AG04449 (cell line): ENCODE results near the gene ZC2HC1C.
A peak's percentile ranks its signal among the peaks of the same experiment; 100 is the strongest.
"Not testable (repeated sequence)": the region's sequence is repeated elsewhere in the genome, so short reads cannot be mapped to it uniquely, and the experiment has no call there.

Experiments
- CTCF ChIA-PET: fragments of 350-600 bp; formaldehyde crosslinking; extraction: SDS; loops from one replicate; lab custom pipeline; 2021; ENCODE audit warnings: antibody characterized with exemption; lab: Yijun Ruan, JAX
- POLR2A ChIA-PET: fragments of 400-600, 350-600 bp; formaldehyde crosslinking; extraction: SDS; loops from one replicate; lab custom pipeline; 2020; ENCODE audit warnings: antibody characterized with exemption, inconsistent platforms; lab: Yijun Ruan, JAX
- DNase-seq: peaks from one replicate; pipeline ENCODE4 v3.0.0-alpha.2; 2010; ENCODE audit warnings: low read depth, low spot score
- H3K4me3 ChIP-seq: 2 replicates; pipeline ENCODE4 v1.5.1; 2011; ENCODE audit warnings: low read depth, mild to moderate bottlenecking, control low read depth, low read length
- TF ChIP-seq, protein P1 (sequence below): IDR thresholded peaks from one replicate; pipeline ENCODE4 v1.5.1; 2011; ENCODE audit warnings: mild to moderate bottlenecking, moderate library complexity, low read length, control low read depth, inconsistent platforms; ENCODE audit not compliant: insufficient read depth; ENCODE audit errors: missing control alignments

The ZC2HC1C gene

GRCh38 chr14:75066691-75067090, 2.8 kb upstream of the ZC2HC1C start:
- no peak overlapping the region for H3K4me3 ChIP-seq
- POLR2A ChIA-PET, result no interaction called here
- TF ChIP-seq, protein P1, sequence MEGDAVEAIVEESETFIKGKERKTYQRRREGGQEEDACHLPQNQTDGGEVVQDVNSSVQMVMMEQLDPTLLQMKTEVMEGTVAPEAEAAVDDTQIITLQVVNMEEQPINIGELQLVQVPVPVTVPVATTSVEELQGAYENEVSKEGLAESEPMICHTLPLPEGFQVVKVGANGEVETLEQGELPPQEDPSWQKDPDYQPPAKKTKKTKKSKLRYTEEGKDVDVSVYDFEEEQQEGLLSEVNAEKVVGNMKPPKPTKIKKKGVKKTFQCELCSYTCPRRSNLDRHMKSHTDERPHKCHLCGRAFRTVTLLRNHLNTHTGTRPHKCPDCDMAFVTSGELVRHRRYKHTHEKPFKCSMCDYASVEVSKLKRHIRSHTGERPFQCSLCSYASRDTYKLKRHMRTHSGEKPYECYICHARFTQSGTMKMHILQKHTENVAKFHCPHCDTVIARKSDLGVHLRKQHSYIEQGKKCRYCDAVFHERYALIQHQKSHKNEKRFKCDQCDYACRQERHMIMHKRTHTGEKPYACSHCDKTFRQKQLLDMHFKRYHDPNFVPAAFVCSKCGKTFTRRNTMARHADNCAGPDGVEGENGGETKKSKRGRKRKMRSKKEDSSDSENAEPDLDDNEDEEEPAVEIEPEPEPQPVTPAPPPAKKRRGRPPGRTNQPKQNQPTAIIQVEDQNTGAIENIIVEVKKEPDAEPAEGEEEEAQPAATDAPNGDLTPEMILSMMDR, result no peak
- no peak for DNase-seq
- CTCF ChIA-PET, result interaction anchor here (1.1 kb wide), 1 partner anchor 16 kb away, joined by 4 read pairs; no protein-coding TSS in a partner anchor

DNA sequence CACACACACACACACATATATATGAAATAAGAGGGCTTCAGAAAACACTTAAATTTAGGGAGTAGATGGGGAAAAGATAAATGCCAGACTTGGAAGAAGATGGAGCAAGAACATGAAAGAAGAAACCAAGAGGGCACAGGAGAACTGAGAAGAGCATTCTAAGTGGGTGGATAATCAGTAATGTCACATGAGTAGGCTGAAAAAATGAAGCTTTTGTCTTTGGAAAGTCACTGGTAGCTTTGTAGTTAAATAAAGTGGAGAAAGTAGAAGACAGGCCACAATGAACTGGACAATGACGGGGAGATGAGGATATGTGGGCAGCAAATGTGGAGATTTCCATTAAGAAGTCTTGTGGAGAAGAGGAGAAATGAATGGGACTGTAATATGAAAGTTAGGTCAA, 2.2 kb upstream of the ZC2HC1C start:
- no peak overlapping the region for H3K4me3 ChIP-seq
- ChIA-PET POLR2A (no interaction called here), CTCF (interaction anchor here (1.1 kb wide), 1 partner anchor 15 kb away, joined by 4 read pairs; no protein-coding TSS in a partner anchor)
- no peak for DNase-seq
- TF ChIP-seq, protein P1, result no peak

DNA sequence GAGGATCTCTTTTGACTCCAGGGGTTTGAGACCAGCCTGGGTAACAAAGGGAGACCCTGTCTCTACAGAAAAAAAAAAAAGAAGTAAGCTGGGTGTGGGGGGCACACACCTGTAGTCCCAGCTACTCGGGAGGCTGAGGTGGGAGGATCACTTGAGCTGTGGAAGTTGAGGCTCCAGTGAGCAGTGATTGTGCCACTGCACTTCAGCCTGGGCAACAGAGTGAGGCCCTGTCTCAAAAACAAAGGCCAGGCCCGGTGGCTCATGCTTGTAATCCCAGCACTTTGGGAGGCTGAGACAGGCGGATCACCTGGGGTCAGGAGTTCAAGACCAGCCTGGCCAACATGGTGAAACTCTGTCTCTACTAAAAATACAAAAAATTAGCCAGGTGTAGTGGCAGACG, 1.7 kb upstream of the ZC2HC1C start:
- POLR2A ChIA-PET, DNase-seq, H3K4me3 ChIP-seq: not testable (repeated sequence)
- CTCF ChIA-PET, result interaction anchor here (4.4 to 4.7 kb wide), 2 partner anchors 20 to 121 kb away, joined by 38 to 52 read pairs; no protein-coding TSS in a partner anchor

GRCh38 chr14:75068294-75069120, 934 bp upstream of the ZC2HC1C start:
- no peak for DNase-seq
- CTCF ChIA-PET, result interaction anchor here (1.4 to 4.7 kb wide), 4 partner anchors 20 to 207 kb away, joined by 4 to 52 read pairs (median 26); no protein-coding TSS in a partner anchor
- POLR2A ChIA-PET, result no interaction called here
- TF ChIP-seq, protein P1, result no peak
- H3K4me3 ChIP-seq, result peak overlapping the region; percentile 67

- ChIA-PET CTCF (interaction anchor here (0.6 to 4.7 kb wide), 7 partner anchors 10 to 209 kb away, joined by 3 to 52 read pairs (median 4); no protein-coding TSS in a partner anchor), POLR2A (interaction anchor here (0.8 kb wide), 1 partner anchor 58 kb away, joined by 4 read pairs; no protein-coding TSS in a partner anchor)
- TF ChIP-seq, protein P1, result no peak
- DNase-seq, result no peak
- peak overlapping the region; percentile 67 for H3K4me3 ChIP-seq
Measured at GRCh38 chr14:75069811-75070145, 337 bp downstream of the ZC2HC1C start.

DNA sequence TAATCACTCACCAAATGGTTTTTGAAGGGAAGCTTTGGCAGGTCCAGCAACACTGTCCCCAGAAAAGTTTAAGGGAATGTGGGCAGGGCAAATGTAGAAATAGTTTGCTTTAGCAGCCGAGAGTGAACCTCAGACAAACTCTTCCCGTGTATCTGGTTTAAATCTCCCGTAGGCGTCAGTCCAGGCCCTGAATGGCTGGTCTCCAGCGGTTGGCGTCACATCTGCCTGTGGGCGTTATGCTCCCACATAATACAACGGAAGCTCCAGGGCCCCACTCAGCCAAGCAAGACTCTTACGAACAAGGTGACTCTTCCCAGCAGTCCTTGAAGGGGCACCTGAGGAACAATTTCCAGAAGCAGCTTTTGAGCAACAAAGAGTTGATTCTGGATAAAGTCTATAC, 942 bp downstream of the ZC2HC1C start:
- H3K4me3 ChIP-seq, result no peak overlapping the region
- TF ChIP-seq, protein P1, result no peak
- ChIA-PET CTCF (interaction anchor here (1.4 to 4.7 kb wide), 5 partner anchors 9 to 165 kb away, joined by 3 to 52 read pairs (median 14); no protein-coding TSS in a partner anchor), POLR2A (no interaction called here)
- no peak for DNase-seq
